Ovary (tissue), 9 donors: ENCODE results near the gene WWOX. TPM values are rescaled to one million over a fixed set of nuclear protein-coding genes. Genes with fewer than 3 reads are reported as not detected.

Experiments
- DNase-seq, 5 donors: peaks; one replicate each; pipeline ENCODE4 v3.0.0-alpha.2; 2019 to 2020
- H3K27ac ChIP-seq, 2 donors: fragments of 200-600 bp; one replicate each; pipeline versions ENCODE4 v1.5.1 to v1.8.0; 2019 to 2022
- H3K27me3 ChIP-seq: fragments of 200-600 bp; one replicate; pipeline ENCODE4 v1.8.0; 2022
- H3K36me3 ChIP-seq: fragments of 200-600 bp; sonication (generic); one replicate; pipeline ENCODE4 v1.5.1; 2019
- H3K4me1 ChIP-seq: one replicate; pipeline ENCODE4 v1.8.1; 2013; ENCODE audit warnings: mild to moderate bottlenecking, moderate library complexity; ENCODE audit not compliant: insufficient read depth
- H3K4me3 ChIP-seq: fragments of 200-600 bp; sonication (generic); one replicate; pipeline ENCODE4 v1.5.1; 2017
- H3K9me3 ChIP-seq, 2 donors: fragments of 200-600 bp in 1 of 2; sonication (generic) in 1 of 2; one replicate each; pipeline versions ENCODE4 v1.5.1 to v1.8.1; 2013 to 2019; ENCODE audit warnings: mild to moderate bottlenecking in 1 of 2, moderate library complexity in 1 of 2
- CTCF ChIP-seq, 3 donors: fragments of 450-650 bp in 2 of 3; fragments of 200-600 bp in 1 of 3; IDR thresholded peaks; one replicate each; pipeline versions ENCODE4 v1.5.1 to v1.8.0; 2016 to 2022; ENCODE audit warnings: antibody characterized with exemption in 3 of 3, mild to moderate bottlenecking in 1 of 3
- EP300 ChIP-seq: sonication (generic); formaldehyde crosslinking; IDR thresholded peaks from one replicate; pipeline ENCODE4 v1.6.1; 2017; ENCODE audit warnings: antibody characterized with exemption
- POLR2A ChIP-seq: fragments of 450-650 bp; IDR thresholded peaks from one replicate; pipeline ENCODE4 v1.6.1; 2017; ENCODE audit warnings: antibody characterized with exemption, mild to moderate bottlenecking, moderate library complexity
- WGBS, 3 donors: extraction: QIAGEN DNeasy Blood & Tissue Kit in 1 of 3; methylation state at CpG; one replicate each; pipeline versions ENCODE4 v1.1.5 to v1.1.7; 2013 to 2017; 5-methylcytosine and 5-hydroxymethylcytosine counted together
- intact Hi-C, 4 donors: fragments of 100-400 bp; cut with DNase I; formaldehyde crosslinking; loops; one replicate each; pipeline versions ENCODE4 v1.11.0 to v1.15.1; 2022 to 2023
- polyA plus RNA-seq, 2 donors: library from polyadenylated mRNA; stranded (reverse); fragments of 200-250 nt in 1 of 2; fragments of 350-450 nt in 1 of 2; fragmentation: Illumina TruSeq in 1 of 2; extraction: RNeasy Lipid Tissue Mini Kit (QIAGEN cat#74804) in 1 of 2; gene quantifications; one replicate each; pipeline ENCODE4 v1.2.3, GENCODE V29; 2013 to 2014
- total RNA-seq, 7 donors: library from RNA; depleted of rRNA in 2 of 7; stranded (reverse); fragments of >200 nt in 2 of 7; fragmentation: NEBNext Ultra II Directional in 3 of 7; extraction: Animal tissue kit (Norgen Biotek cat#: 25700) in 3 of 7; gene quantifications; one replicate each; pipeline versions ENCODE4 v1.1.0 to v1.2.4, GENCODE V29; 2016 to 2023
- donor health status: DM: no; HTN: no; CAD: no; lungs with moderate emphysema.
- donor health status: DM: no; HTN: no; CAD: no.
- donor health status: Bipolar disorder and iron deficiency.
- donor health status: DM: yes; HTN: yes; CAD: no.
- donor health status: DM: no; HTN: no; CAD: no.
- donor health status: DM: yes; HTN: yes; CAD: no.

Gene WWOX
- total and polyA plus RNA-seq, 9 donors, result 11.0 to 40.5 (median 25.2) TPM

GRCh38 chr16:78956859-78957258, 857.4 kb downstream of the WWOX start:
- Histone ChIP-seq H3K27me3 (no peaks in the 10 kb centered on the region), H3K9me3 (no peaks in the 10 kb centered on the region), H3K4me3 (no peak overlapping the region), H3K36me3 (no peaks in the 10 kb centered on the region), H3K4me1 (peaks cover 7% of the 10 kb centered on the region), H3K27ac (peak overlapping the region in 1 of 2 donors; percentile 62)
- DNase-seq, result no peak
- intact Hi-C loops, result no loop called here
- WGBS, 3 donors, result 47 to 61% (median 56%) methylated on average over 8 of the region's 8 CpGs
- TF ChIP-seq CTCF (IDR thresholded peaks at IDR 0.05) (no peak), EP300 (no peak), POLR2A (no peak)

GRCh38 chr16:78957317-78958100, 858.1 kb downstream of the WWOX start:
- Histone ChIP-seq H3K9me3 (no peaks in the 10 kb centered on the region), H3K4me3 (no peak overlapping the region), H3K27me3 (no peaks in the 10 kb centered on the region), H3K36me3 (no peaks in the 10 kb centered on the region), H3K4me1 (peaks cover 7% of the 10 kb centered on the region), H3K27ac (peak overlapping the region in 1 of 2 donors; percentile 62)
- WGBS, 3 donors, result 22 to 39% (median 26%) methylated on average over 15 of the region's 15 CpGs
- TF ChIP-seq POLR2A (no peak), EP300 (no peak), CTCF (IDR thresholded peaks at IDR 0.05) (no peak)
- DNase-seq, result peak; percentile 45 to 66 (median 55)
- intact Hi-C loops, result no loop called here

- Histone ChIP-seq H3K27ac (no peak overlapping the region), H3K4me1 (peaks cover 1% of the 10 kb centered on the region), H3K36me3 (no peaks in the 10 kb centered on the region), H3K9me3 (no peaks in the 10 kb centered on the region), H3K4me3 (no peak overlapping the region), H3K27me3 (no peaks in the 10 kb centered on the region)
- intact Hi-C loops, result no loop called here
- TF ChIP-seq POLR2A (no peak), EP300 (no peak), CTCF (IDR thresholded peaks at IDR 0.05) (no peak)
- no peak for DNase-seq
- 89 to 95% (median 94%) methylated on average over 2 of the region's 2 CpGs for WGBS, 3 donors
Observed at GRCh38 chr16:78961464-78961863, 862.0 kb downstream of the WWOX start.

GRCh38 chr16:78962457-78962929, 863.0 kb downstream of the WWOX start:
- intact Hi-C loops, result no loop called here
- DNase-seq, result no peak
- Histone ChIP-seq H3K4me1 (no peaks in the 10 kb centered on the region), H3K4me3 (no peak overlapping the region), H3K27me3 (no peaks in the 10 kb centered on the region), H3K36me3 (no peaks in the 10 kb centered on the region), H3K27ac (no peak overlapping the region), H3K9me3 (no peaks in the 10 kb centered on the region)
- 92 to 99% (median 94%) methylated on average over 2 of the region's 2 CpGs for WGBS, 3 donors
- TF ChIP-seq EP300 (no peak), CTCF (IDR thresholded peaks at IDR 0.05) (no peak), POLR2A (no peak)
